AG04449 (cell line): ENCODE results near the gene ARPC5.

ENCODE experiments used
- CTCF ChIA-PET: fragments of 350-600 bp; formaldehyde crosslinking; extraction: SDS; loops from one replicate; lab custom pipeline; 2021; ENCODE audit warnings: antibody characterized with exemption; lab: Yijun Ruan, JAX
- POLR2A ChIA-PET: fragments of 400-600, 350-600 bp; formaldehyde crosslinking; extraction: SDS; loops from one replicate; lab custom pipeline; 2020; ENCODE audit warnings: antibody characterized with exemption, inconsistent platforms; lab: Yijun Ruan, JAX
- DNase-seq: peaks from one replicate; pipeline ENCODE4 v3.0.0-alpha.2; 2010; ENCODE audit warnings: low read depth, low spot score
- H3K4me3 ChIP-seq: 2 replicates; pipeline ENCODE4 v1.5.1; 2011; ENCODE audit warnings: low read depth, mild to moderate bottlenecking, control low read depth, low read length
- CTCF ChIP-seq: IDR thresholded peaks from one replicate; pipeline ENCODE4 v1.5.1; 2011; ENCODE audit warnings: mild to moderate bottlenecking, moderate library complexity, low read length, control low read depth, inconsistent platforms; ENCODE audit not compliant: insufficient read depth; ENCODE audit errors: missing control alignments

The ARPC5 gene

GRCh38 chr1:183634429-183635065, 1.0 kb downstream of the ARPC5 start:
- DNase-seq = no peak
- ChIA-PET POLR2A (interaction anchor here (1.3 kb wide), 1 partner anchor 9 kb away, joined by 3 read pairs; no protein-coding TSS in a partner anchor), CTCF (interaction anchor here (0.9 to 2.3 kb wide), 8 partner anchors 9 to 297 kb away, joined by 3 to 18 read pairs (median 4); no protein-coding TSS in a partner anchor)
- TF ChIP-seq CTCF = no peak
- peak overlapping the region; percentile 84 for H3K4me3 ChIP-seq

GRCh38 chr1:183633676-183634343, 1.8 kb downstream of the ARPC5 start:
- TF ChIP-seq CTCF = peak; percentile 47
- peak overlapping the region; percentile 84 for H3K4me3 ChIP-seq
- DNase-seq = peak; percentile 83
- POLR2A ChIA-PET = interaction anchor here (0.7 to 1.3 kb wide), 2 partner anchors 8 to 25 kb away, joined by 3 read pairs; no protein-coding TSS in a partner anchor
- CTCF ChIA-PET = interaction anchor here (0.9 to 2.8 kb wide), 11 partner anchors 9 to 298 kb away, joined by 3 to 18 read pairs (median 4); no protein-coding TSS in a partner anchor

GRCh38 chr1:183632964-183633363, 2.6 kb downstream of the ARPC5 start:
- no peak for TF ChIP-seq CTCF
- POLR2A ChIA-PET = interaction anchor here (0.7 to 1.4 kb wide), 2 partner anchors 24 to 283 kb away, joined by 3 to 4 read pairs; no protein-coding TSS in a partner anchor
- CTCF ChIA-PET = interaction anchor here (1.1 to 2.8 kb wide), 7 partner anchors 10 to 283 kb away, joined by 4 to 18 read pairs (median 4); no protein-coding TSS in a partner anchor
- peak overlapping the region; percentile 84 for H3K4me3 ChIP-seq
- DNase-seq = no peak

DNA sequence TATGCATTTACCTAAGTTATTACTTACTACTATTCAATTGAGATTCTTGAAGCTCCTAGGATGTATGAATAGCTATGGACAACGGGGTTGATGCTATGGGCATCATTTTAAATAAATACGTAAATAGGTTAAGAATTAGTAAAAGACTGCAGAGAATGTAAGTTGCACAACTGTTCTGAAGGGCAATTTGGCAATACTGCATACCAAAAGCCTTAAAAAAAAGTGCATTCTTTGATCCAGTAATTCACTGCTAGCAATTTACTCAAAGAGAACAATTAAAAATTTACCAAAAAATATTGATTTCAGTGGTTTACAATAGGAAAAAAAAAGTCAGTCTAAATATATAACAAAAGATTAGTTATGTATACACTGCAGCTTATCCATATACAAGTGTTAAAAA, 3.5 kb downstream of the ARPC5 start:
- H3K4me3 ChIP-seq = peak overlapping the region; percentile 84
- TF ChIP-seq CTCF = no peak
- ChIA-PET POLR2A (interaction anchor here (0.6 to 1.4 kb wide), 3 partner anchors 60 to 284 kb away, joined by 3 to 4 read pairs (median 4); no protein-coding TSS in a partner anchor), CTCF (interaction anchor here (1.1 to 2.8 kb wide), 4 partner anchors 9 to 284 kb away, joined by 4 to 9 read pairs (median 6); no protein-coding TSS in a partner anchor)
- DNase-seq = no peak

GRCh38 chr1:183630748-183631147, 4.8 kb downstream of the ARPC5 start:
- no peak for DNase-seq

More at GRCh38 chr1:183630748-183631147, 4.8 kb downstream of the ARPC5 start:
- TF ChIP-seq CTCF = no peak
- ChIA-PET POLR2A (no interaction called here), CTCF (interaction anchor here (0.8 to 2.8 kb wide), 4 partner anchors 24 to 285 kb away, joined by 3 to 9 read pairs (median 6); no protein-coding TSS in a partner anchor)
- no peak overlapping the region for H3K4me3 ChIP-seq
